ENCODE measurements around the gene SLC23A2. TPM values are rescaled to one million over a fixed set of nuclear protein-coding genes. Genes with fewer than 3 reads are reported as not detected.

The SLC23A2 gene
- total RNA-seq, 1 experiment from 2014 or later, result 22.3 TPM

DNA sequence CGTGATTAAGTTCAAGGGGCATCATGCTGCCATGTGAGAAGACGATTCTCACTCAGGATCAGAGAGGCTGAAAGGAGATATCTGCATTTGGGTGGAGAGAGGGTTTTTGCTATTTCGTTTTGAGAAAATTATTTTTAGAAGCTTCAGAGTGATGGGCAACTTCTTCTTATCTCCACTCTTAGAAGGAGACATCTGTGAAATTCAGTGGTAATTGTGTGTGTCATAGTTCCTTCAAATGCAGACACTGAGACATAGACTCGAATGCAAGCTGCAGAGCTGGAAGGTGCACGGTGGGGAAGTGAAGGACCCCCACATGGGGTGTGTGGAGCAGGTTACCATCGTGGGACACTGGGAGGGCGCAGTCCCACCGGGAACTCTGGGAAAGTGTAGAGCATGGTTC lies 162.8 kb downstream of the SLC23A2 start:
- no peaks in the 10 kb centered on the region for H3K36me3 ChIP-seq (ENCODE audit: low read depth)
- H3K9me2 ChIP-seq (ENCODE audit: insufficient read depth), result no peaks in the 10 kb centered on the region
- H3K4me3 ChIP-seq, result no peak overlapping the region
- H3K4me2 ChIP-seq, result no peak overlapping the region
- H3K27me3 ChIP-seq (ENCODE audit: insufficient read depth, low read depth), result peaks cover 4% of the 10 kb centered on the region; the same call in 1 of the 2 replicates
- no TSS peak for BruUV-seq (replicated peaks)
- no peaks in the 10 kb centered on the region for H4K20me1 ChIP-seq (ENCODE audit: insufficient read depth)
- CTCF ChIA-PET, result no interaction called here
- H3K4me1 ChIP-seq (replicated peaks; ENCODE audit: insufficient read depth), result no peaks in the 10 kb centered on the region
- H3K9me3 ChIP-seq (ENCODE audit: insufficient read depth, low read depth), result no peaks in the 10 kb centered on the region
- no peaks in the 10 kb centered on the region for H3K79me2 ChIP-seq (ENCODE audit: low read depth)
- no peak overlapping the region for H2AFZ ChIP-seq
- DNase-seq, result no peak
- no peak for TF ChIP-seq CTCF (conservative IDR thresholded peaks at IDR 0.05)
- TF ChIP-seq EZH2 (IDR thresholded peaks at IDR 0.05; ENCODE audit: low read depth), result no peak
- H3K27ac ChIP-seq, result no peak overlapping the region
- no peaks in the 10 kb centered on the region for H3F3A ChIP-seq (ENCODE audit: insufficient read depth, low read depth)
- POLR2A ChIA-PET (ENCODE audit: unreplicated experiment), result no interaction called here
- intact Hi-C loops (cut with micrococcal nuclease; ENCODE audit: unreplicated experiment), result no loop called here

GRCh38 chr20:4837760-4838159 lies 163.6 kb downstream of the SLC23A2 start:
- no peak overlapping the region for H3K4me2 ChIP-seq
- TF ChIP-seq CTCF (conservative IDR thresholded peaks at IDR 0.05) (no peak), EZH2 (IDR thresholded peaks at IDR 0.05; ENCODE audit: low read depth) (no peak)
- no peaks in the 10 kb centered on the region for H3K4me1 ChIP-seq (replicated peaks; ENCODE audit: insufficient read depth)
- POLR2A ChIA-PET (ENCODE audit: unreplicated experiment), result no interaction called here
- no peaks in the 10 kb centered on the region for H3K9me3 ChIP-seq (ENCODE audit: insufficient read depth, low read depth)
- no peaks in the 10 kb centered on the region for H4K20me1 ChIP-seq (ENCODE audit: insufficient read depth)
- intact Hi-C loops (cut with micrococcal nuclease; ENCODE audit: unreplicated experiment), result no loop called here
- H3K79me2 ChIP-seq (ENCODE audit: low read depth), result no peaks in the 10 kb centered on the region
- H3K27ac ChIP-seq, result no peak overlapping the region
- CTCF ChIA-PET, result no interaction called here
- no TSS peak for BruUV-seq (replicated peaks)
- no peaks in the 10 kb centered on the region for H3K36me3 ChIP-seq (ENCODE audit: low read depth)
- no peaks in the 10 kb centered on the region for H3F3A ChIP-seq (ENCODE audit: insufficient read depth, low read depth)
- H3K9me2 ChIP-seq (ENCODE audit: insufficient read depth), result no peaks in the 10 kb centered on the region
- no peak overlapping the region for H2AFZ ChIP-seq
- DNase-seq, result no peak
- H3K27me3 ChIP-seq (ENCODE audit: insufficient read depth, low read depth), result peaks cover 4% of the 10 kb centered on the region; the same call in 1 of the 2 replicates
- H3K4me3 ChIP-seq, result no peak overlapping the region

GRCh38 chr20:4836935-4837334 lies 164.4 kb downstream of the SLC23A2 start:
- intact Hi-C loops (cut with micrococcal nuclease; ENCODE audit: unreplicated experiment), result no loop called here
- Histone ChIP-seq H2AFZ (no peak overlapping the region), H3K4me1 (replicated peaks; ENCODE audit: insufficient read depth) (no peaks in the 10 kb centered on the region), H3K36me3 (ENCODE audit: low read depth) (no peaks in the 10 kb centered on the region), H3K4me2 (no peak overlapping the region), H3K9me2 (ENCODE audit: insufficient read depth) (no peaks in the 10 kb centered on the region), H3K27me3 (ENCODE audit: insufficient read depth, low read depth) (peaks cover 4% of the 10 kb centered on the region; the same call in 1 of the 2 replicates), H4K20me1 (ENCODE audit: insufficient read depth) (no peaks in the 10 kb centered on the region), H3K4me3 (no peak overlapping the region), H3K79me2 (ENCODE audit: low read depth) (no peaks in the 10 kb centered on the region), H3K27ac (no peak overlapping the region), H3K9me3 (ENCODE audit: insufficient read depth, low read depth) (no peaks in the 10 kb centered on the region), H3F3A (ENCODE audit: insufficient read depth, low read depth) (no peaks in the 10 kb centered on the region)
- TF ChIP-seq CTCF (conservative IDR thresholded peaks at IDR 0.05) (no peak), EZH2 (IDR thresholded peaks at IDR 0.05; ENCODE audit: low read depth) (no peak)
- ChIA-PET CTCF (no interaction called here), POLR2A (ENCODE audit: unreplicated experiment) (no interaction called here)
- no peak for DNase-seq
- no TSS peak for BruUV-seq (replicated peaks)

Data from PC-9 (cell line).